Activated CD4-positive, alpha-beta memory T cell treated with anti-CD3 and anti-CD28 coated beads, Interleukin-2, amount 10 ng/mL, durations not matched to agents 7 days and 5 days (primary cell): ENCODE data around the gene SIVA1. TPM values are rescaled to one million over a fixed set of nuclear protein-coding genes. Genes with fewer than 3 reads are reported as not detected.

Experiments used
- CTCF ChIA-PET: fragments of 350-600 bp; sonication (Branson Sonifier 250); formaldehyde crosslinking; loops from one replicate; lab custom pipeline; 2021; ENCODE audit warnings: antibody characterized with exemption, inconsistent platforms; lab: Charles Lee
- POLR2A ChIA-PET: fragments of 350-600 bp; sonication (Branson Sonifier 250); formaldehyde crosslinking; loops from one replicate; lab custom pipeline; 2021; ENCODE audit warnings: antibody characterized with exemption; lab: Charles Lee
- DNase-seq: peaks from one replicate; pipeline ENCODE4 v3.0.0-alpha.2; 2020
- H3K27ac Mint-ChIP-seq: one replicate; pipeline ENCODE4 v1.8.0; 2021; ENCODE audit warnings: mild to moderate bottlenecking, mixed read lengths
- H3K27me3 Mint-ChIP-seq: one replicate; pipeline ENCODE4 v1.8.0; 2021; ENCODE audit warnings: mixed read lengths
- H3K36me3 Mint-ChIP-seq: one replicate; pipeline ENCODE4 v1.8.0; 2021; ENCODE audit warnings: low read depth, mixed read lengths
- H3K4me1 Mint-ChIP-seq: one replicate; pipeline ENCODE4 v1.8.0; 2021; ENCODE audit warnings: mixed read lengths
- H3K4me3 Mint-ChIP-seq: one replicate; pipeline ENCODE4 v1.8.0; 2021; ENCODE audit warnings: mild to moderate bottlenecking, mixed read lengths
- H3K9me3 Mint-ChIP-seq: one replicate; pipeline ENCODE4 v1.8.0; 2021; ENCODE audit warnings: mixed read lengths
- total RNA-seq, 2 experiments: library from RNA; stranded (reverse); gene quantifications; one replicate each; pipeline ENCODE4 v1.2.3, GENCODE V29; 2021

The SIVA1 gene
- total RNA-seq, 2 experiments from 2014 or later: 87.0 to 96.2 TPM

DNA sequence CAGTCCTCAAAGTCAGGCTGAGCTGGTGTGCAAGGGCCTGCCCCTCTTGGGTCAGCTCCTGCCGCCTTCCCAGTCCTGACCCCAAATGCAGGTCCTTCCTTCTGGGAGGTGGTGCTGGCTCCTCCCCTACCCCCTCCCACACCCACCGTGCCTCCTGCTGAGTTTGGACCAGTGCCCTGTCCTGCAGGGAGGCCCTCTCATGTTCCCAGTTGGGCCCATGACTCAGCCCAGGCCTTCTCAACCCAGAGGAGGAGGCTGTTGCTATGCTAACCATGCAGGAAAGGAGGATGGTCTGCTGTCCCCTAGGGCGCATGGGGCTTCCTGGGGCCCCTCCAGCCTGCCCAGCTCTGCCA, 52.4 kb downstream of the SIVA1 start:
- Mint-ChIP-seq H3K4me1 (peaks cover 10% of the 10 kb centered on the region), H3K27ac (no peak overlapping the region), H3K9me3 (no peaks in the 10 kb centered on the region), H3K36me3 (no peaks in the 10 kb centered on the region), H3K4me3 (no peak overlapping the region), H3K27me3 (no peaks in the 10 kb centered on the region)
- POLR2A ChIA-PET: no interaction called here
- CTCF ChIA-PET: no interaction called here
- DNase-seq: no peak

DNA sequence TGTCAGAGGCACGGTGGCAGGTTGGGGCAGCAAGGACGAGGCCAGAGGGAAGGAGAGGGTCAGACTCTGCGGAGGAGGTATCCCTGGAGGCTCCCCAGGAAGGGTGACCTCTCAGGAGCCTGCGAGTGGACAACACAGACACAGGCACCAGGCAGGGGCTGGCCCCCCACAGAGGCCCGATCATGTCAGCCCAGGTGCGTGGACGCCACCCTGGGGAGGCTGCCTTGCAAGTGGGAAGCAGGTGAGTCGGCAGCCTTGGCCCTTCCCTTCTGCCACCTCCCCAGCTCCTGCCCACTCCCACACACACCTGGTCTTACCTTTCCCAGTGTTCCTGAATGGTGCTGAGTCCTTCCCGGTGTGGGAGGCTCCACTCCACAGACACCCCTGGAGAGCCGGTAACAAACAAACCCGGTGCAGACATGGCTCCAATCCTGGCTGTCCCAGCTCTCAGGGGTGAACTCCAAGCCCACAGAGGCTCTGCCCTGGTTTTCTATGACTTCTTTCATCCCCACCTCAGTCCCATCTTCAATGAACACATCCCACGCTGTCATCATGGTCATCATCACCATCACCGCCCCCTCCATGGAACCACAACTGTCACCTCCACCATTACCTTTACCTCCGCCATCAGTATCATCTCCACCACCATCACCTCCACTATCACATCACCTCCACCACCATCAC, 53.1 kb downstream of the SIVA1 start:
- Mint-ChIP-seq H3K9me3 (no peaks in the 10 kb centered on the region), H3K4me1 (peaks cover 10% of the 10 kb centered on the region), H3K36me3 (no peaks in the 10 kb centered on the region), H3K27ac (no peak overlapping the region), H3K27me3 (no peaks in the 10 kb centered on the region), H3K4me3 (no peak overlapping the region)
- no peak for DNase-seq
- CTCF ChIA-PET: no interaction called here
- POLR2A ChIA-PET: no interaction called here

DNA sequence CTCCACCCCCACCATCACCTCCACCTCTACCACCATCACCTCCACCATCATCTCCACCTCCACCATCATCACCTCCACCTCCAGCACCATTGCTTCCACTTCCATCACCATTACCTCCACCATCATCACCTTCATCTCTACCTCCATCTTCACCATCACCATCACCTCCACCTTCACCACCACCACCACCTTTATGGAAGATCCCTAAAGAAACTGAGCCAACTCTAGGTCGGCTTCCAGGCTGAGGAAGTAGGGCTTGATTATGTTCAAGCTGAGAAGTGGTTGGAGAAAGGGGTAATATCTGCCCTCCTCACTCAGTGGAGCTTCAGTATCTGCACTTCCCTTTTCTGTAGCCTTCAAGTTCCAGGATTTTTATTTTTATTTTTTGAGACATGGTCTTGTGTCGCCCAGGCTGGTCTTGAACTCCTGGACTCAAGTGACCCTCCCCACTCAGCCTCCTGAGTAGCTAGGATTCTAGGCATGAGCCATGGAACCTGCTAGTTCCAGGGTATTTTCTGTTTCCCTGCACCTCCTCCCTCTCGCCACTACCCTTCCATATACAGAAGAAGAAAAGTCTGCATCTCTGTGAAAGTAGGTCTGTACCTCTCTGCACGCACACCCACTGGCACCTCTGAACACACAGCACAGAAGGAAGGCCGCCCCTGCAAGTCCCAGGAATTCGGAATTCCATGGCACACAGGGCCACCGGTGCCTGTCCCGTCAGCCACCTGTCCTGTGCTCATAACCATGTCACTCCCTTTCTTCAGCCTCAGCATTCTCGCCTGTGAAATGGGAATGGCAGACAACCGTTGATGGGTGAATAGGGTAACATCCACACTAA, 53.9 kb downstream of the SIVA1 start:
- POLR2A ChIA-PET: no interaction called here
- Mint-ChIP-seq H3K4me3 (no peak overlapping the region), H3K27ac (no peak overlapping the region), H3K9me3 (no peaks in the 10 kb centered on the region), H3K27me3 (no peaks in the 10 kb centered on the region), H3K4me1 (peaks cover 5% of the 10 kb centered on the region), H3K36me3 (no peaks in the 10 kb centered on the region)
- CTCF ChIA-PET: no interaction called here
- DNase-seq: no peak

DNA sequence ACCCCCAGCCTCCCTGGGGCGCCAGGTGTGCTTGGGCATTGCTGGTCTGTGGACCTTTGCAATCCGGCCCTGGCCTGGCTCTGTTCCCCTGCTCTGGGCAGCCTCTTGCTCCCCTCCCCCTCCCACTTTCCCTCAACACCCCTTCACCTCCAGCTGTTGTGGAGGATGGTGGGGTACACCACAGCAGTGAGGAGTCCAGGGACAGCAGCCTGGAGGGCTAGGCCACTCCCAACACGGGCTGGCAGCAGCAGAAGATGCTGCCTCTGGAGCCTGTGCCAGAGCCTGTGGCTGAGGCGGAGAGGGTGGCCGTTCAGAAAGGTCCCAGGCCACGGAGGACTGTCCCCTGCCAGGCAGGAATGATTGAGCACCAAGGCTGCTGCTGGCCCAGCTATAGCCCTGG, 55.5 kb downstream of the SIVA1 start:
- ChIA-PET CTCF (no interaction called here), POLR2A (no interaction called here)
- Mint-ChIP-seq H3K27me3 (no peaks in the 10 kb centered on the region), H3K9me3 (no peaks in the 10 kb centered on the region), H3K4me3 (no peak overlapping the region), H3K36me3 (no peaks in the 10 kb centered on the region), H3K27ac (no peak overlapping the region), H3K4me1 (peaks cover 4% of the 10 kb centered on the region)
- no peak for DNase-seq

Other genes starting within 250 kb of the SIVA1 start
- not detected for gene C14orf180, start 173.4 kb upstream of the SIVA1 start, total RNA-seq
- gene TMEM179, start 148.4 kb upstream of the SIVA1 start, total RNA-seq: not detected
- gene INF2, start 63.5 kb upstream of the SIVA1 start, total RNA-seq: 100 to 1,000 TPM; 120 to 132 TPM
- gene ADSS1, start 28.9 kb upstream of the SIVA1 start, total RNA-seq: 1 to 10 TPM in 1 of 2 experiments, under 1 TPM in 1; 0.98 to 1.2 TPM
- gene AKT1, start 42.6 kb downstream of the SIVA1 start, total RNA-seq: 100 to 1,000 TPM; 157 to 162 TPM
- 1 to 10 TPM; 4.9 to 5.5 TPM for gene ZBTB42, start 48.0 kb downstream of the SIVA1 start, total RNA-seq
- gene CEP170B, start 112.1 kb downstream of the SIVA1 start, total RNA-seq: 1 to 10 TPM; 3.0 to 3.2 TPM
- gene PLD4, start 171.7 kb downstream of the SIVA1 start, total RNA-seq: not detected
- gene AHNAK2, start 225.2 kb downstream of the SIVA1 start, total RNA-seq: not detected
- gene CLBA1, start 232.6 kb downstream of the SIVA1 start, total RNA-seq: under 1 TPM; 0.38 to 0.68 TPM